Activated CD4-positive, alpha-beta T cell treated with anti-CD3 and anti-CD28 coated beads, Interleukin-2, amount 10 ng/mL, durations not matched to agents 24 days and 14 days (primary cell): Measurements from ENCODE around the gene SPANXA2. TPM values are rescaled to one million over a fixed set of nuclear protein-coding genes. Genes with fewer than 3 reads are reported as not detected.
"Not testable (repeated sequence)": the region's sequence is repeated elsewhere in the genome, so short reads cannot be mapped to it uniquely, and the experiment has no call there.

ENCODE experiments used
- DNase-seq: peaks from one replicate; pipeline ENCODE4 v3.0.0; 2022
- H3K27ac Mint-ChIP-seq: one replicate; pipeline ENCODE4 v1.8.0; 2022; ENCODE audit warnings: mild to moderate bottlenecking, mixed read lengths
- H3K27me3 Mint-ChIP-seq: one replicate; pipeline ENCODE4 v1.8.0; 2022; ENCODE audit warnings: mixed read lengths
- H3K36me3 Mint-ChIP-seq: one replicate; pipeline ENCODE4 v1.8.0; 2022; ENCODE audit warnings: low read depth, mild to moderate bottlenecking, mixed read lengths
- H3K4me1 Mint-ChIP-seq: one replicate; pipeline ENCODE4 v1.8.0; 2021; ENCODE audit warnings: mixed read lengths
- H3K4me3 Mint-ChIP-seq: one replicate; pipeline ENCODE4 v1.8.0; 2022; ENCODE audit warnings: mild to moderate bottlenecking, moderate library complexity, mixed read lengths
- H3K9me3 Mint-ChIP-seq: one replicate; pipeline ENCODE4 v1.8.0; 2021; ENCODE audit warnings: mixed read lengths
- intact Hi-C: fragments of 100-400 bp; cut with micrococcal nuclease; formaldehyde crosslinking; loops from one replicate; pipeline ENCODE4 v1.15.1; 2023
- total RNA-seq: library from RNA; stranded (reverse); gene quantifications from 2 replicates; pipeline ENCODE4 v1.2.3, GENCODE V29; 2022

The SPANXA2 gene
- not detected in 2 replicates for total RNA-seq

DNA sequence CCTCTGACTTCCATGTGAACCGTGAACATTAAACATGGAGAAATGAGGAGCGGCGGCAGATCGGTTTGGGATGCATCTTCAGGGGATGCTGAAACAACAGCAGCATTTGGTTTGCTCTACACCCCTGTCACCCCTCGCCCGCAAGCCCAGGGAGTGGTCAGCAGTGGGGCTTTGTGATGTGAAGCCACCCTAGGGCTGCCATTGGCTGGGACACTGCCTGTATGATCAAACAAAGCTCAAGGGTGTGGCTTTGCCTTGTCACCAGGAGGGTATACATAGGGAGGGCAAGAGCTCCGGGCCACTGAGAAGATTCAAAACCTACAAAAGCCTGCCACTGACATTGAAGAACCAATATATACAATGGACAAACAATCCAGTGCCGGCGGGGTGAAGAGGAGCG lies at the start of gene SPANXA2:
SPANXA2 (plus strand) TSS at position 301 of the 400 bp plus-strand sequence; CDS start at position 361, 60 bp downstream.
- intact Hi-C loops, H3K27me3 Mint-ChIP-seq, H3K4me3 Mint-ChIP-seq, H3K36me3 Mint-ChIP-seq, DNase-seq, H3K27ac Mint-ChIP-seq, H3K4me1 Mint-ChIP-seq, H3K9me3 Mint-ChIP-seq: not testable (repeated sequence)

DNA sequence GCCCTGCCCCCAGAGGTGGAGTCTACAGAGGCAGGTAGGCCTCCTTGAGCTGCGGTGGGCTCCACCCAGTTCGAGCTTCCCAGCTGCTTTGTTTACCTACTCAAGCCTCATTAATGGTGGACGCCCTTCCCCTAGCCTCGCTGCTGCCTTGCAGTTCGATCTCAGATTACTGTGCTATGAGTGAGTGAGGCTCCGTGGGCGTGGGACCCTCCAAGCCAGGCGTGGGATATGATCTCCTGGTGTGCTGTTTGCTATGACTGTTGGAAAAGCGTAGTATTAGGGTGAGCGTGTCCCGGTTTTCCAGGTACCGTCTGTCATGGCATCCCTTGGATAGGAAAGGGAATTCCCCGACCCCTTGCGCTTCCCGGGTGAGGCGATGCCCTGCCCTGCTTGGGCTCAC lies 47.0 kb upstream of the SPANXA2 start:
- not testable (repeated sequence) for H3K27ac Mint-ChIP-seq, H3K4me3 Mint-ChIP-seq, H3K9me3 Mint-ChIP-seq

DNA sequence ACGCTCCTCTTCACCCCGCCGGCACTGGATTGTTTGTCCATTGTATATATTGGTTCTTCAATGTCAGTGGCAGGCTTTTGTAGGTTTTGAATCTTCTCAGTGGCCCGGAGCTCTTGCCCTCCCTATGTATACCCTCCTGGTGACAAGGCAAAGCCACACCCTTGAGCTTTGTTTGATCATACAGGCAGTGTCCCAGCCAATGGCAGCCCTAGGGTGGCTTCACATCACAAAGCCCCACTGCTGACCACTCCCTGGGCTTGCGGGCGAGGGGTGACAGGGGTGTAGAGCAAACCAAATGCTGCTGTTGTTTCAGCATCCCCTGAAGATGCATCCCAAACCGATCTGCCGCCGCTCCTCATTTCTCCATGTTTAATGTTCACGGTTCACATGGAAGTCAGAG lies 4.9 kb upstream of the SPANXA2 start, which contains the start of gene SPANXA1:
SPANXA1 (minus strand) TSS at position 101 of the 400 bp plus-strand sequence; CDS start at position 41, 60 bp downstream.
- not testable (repeated sequence) for H3K4me3 Mint-ChIP-seq, H3K4me1 Mint-ChIP-seq

More for the DNA sequence above, 47.0 kb upstream of the SPANXA2 start:
- H3K36me3 Mint-ChIP-seq, H3K27me3 Mint-ChIP-seq, DNase-seq, H3K4me1 Mint-ChIP-seq, intact Hi-C loops: not testable (repeated sequence)

DNA sequence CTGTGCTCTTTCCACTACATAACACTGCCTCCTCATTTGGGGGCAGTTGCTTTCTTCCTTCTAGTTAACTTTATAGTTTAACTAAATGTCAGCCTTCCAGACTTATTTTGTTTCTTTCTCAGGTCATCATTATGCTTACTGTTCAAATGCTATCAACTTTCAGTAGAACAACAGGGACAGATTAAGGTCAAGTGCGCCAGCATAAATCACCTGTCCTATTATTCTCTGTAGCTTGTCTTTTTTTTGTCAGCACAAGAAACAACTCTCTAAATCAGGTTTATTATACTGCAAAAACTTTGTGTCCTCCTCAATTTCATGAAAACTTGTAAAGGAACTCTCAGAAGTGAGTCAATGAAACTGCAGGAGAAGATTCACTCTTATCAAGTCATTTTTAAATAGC lies 19.6 kb downstream of the SPANXA2 start:
- Mint-ChIP-seq H3K27ac (no peak overlapping the region), H3K27me3 (no peaks in the 10 kb centered on the region), H3K4me3 (no peak overlapping the region), H3K4me1 (no peaks in the 10 kb centered on the region), H3K36me3 (no peaks in the 10 kb centered on the region), H3K9me3 (peaks cover 5% of the 10 kb centered on the region)
- no peak for DNase-seq
- intact Hi-C loops: no loop called here

More for the DNA sequence above, 4.9 kb upstream of the SPANXA2 start, which contains the start of gene SPANXA1:
- H3K36me3 Mint-ChIP-seq, H3K27me3 Mint-ChIP-seq, intact Hi-C loops, H3K9me3 Mint-ChIP-seq, H3K27ac Mint-ChIP-seq, DNase-seq: not testable (repeated sequence)

DNA sequence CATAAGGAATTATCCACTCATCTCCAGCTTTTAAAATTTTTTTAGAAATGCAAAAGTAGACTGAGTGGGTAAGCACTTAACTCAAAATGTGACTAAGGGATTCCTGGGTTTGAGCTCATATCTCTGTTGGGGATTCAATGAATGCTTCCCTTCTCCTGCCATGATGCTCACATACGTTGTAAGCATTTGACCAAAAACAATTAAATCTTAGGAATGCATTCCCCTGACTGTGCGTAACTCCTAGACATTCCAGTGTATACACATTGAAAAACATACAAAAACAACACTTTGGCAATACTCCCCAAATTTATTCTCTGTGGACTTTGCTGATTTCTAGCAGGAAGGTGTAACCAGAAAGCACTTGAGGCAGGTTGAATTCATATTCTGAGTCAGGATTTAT lies 29.8 kb downstream of the SPANXA2 start:
- no peak for DNase-seq

DNA sequence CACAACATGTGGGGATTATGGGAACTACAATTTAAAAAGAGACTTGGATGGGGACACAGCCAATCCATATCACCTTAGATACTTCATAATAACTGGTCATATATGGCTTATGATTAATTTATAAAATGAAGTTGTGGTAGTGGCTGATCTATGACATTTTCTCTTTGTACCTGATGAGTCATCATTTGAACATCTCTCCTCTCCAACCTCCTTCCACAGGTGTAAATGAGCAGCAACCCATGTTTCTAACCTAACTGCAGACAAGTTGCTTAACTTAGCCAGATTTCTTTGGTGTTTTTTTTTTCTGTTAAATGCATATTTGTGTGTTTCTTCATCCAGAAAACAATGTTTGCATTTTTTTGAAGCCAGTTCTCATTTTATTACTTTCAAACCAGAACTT lies 42.6 kb downstream of the SPANXA2 start:
- H3K4me1 Mint-ChIP-seq: no peaks in the 10 kb centered on the region
- H3K9me3 Mint-ChIP-seq: no peaks in the 10 kb centered on the region
- intact Hi-C loops: no loop called here
- no peak overlapping the region for H3K4me3 Mint-ChIP-seq
- H3K27ac Mint-ChIP-seq: no peak overlapping the region
- H3K27me3 Mint-ChIP-seq: no peaks in the 10 kb centered on the region
- no peak for DNase-seq
- H3K36me3 Mint-ChIP-seq: no peaks in the 10 kb centered on the region

More for the DNA sequence above, 29.8 kb downstream of the SPANXA2 start:
- H3K4me1 Mint-ChIP-seq: no peaks in the 10 kb centered on the region
- no peak overlapping the region for H3K4me3 Mint-ChIP-seq
- no peaks in the 10 kb centered on the region for H3K27me3 Mint-ChIP-seq
- no peak overlapping the region for H3K27ac Mint-ChIP-seq
- H3K9me3 Mint-ChIP-seq: peaks cover 5% of the 10 kb centered on the region
- intact Hi-C loops: no loop called here
- H3K36me3 Mint-ChIP-seq: no peaks in the 10 kb centered on the region

DNA sequence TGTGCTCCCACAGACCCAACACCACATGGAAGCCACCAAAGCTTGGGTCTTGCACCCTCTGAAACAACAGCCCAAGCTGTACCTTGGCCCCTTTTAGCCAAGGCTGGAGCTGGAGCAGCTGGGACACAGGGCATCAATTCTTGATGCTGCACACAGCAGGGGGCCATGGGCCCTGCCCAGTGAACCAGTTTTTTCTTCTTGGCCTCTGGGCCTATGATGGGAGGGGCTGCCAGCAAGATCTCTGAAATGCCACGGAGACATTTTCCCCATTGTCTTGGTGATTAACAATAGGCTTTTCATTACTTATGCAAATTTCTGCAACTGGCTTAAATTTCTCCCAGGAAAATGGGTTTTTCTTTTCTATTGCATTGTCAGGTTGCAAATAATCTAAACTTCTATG lies 49.0 kb downstream of the SPANXA2 start:
- no peaks in the 10 kb centered on the region for H3K36me3 Mint-ChIP-seq
- no peaks in the 10 kb centered on the region for H3K27me3 Mint-ChIP-seq
- no peaks in the 10 kb centered on the region for H3K4me1 Mint-ChIP-seq
- H3K27ac Mint-ChIP-seq: no peak overlapping the region
- no peak for DNase-seq
- no peak overlapping the region for H3K4me3 Mint-ChIP-seq
- no peaks in the 10 kb centered on the region for H3K9me3 Mint-ChIP-seq
- intact Hi-C loops: no loop called here

Other genes starting within 250 kb of the SPANXA2 start
- gene SPANXA1, start 5.0 kb upstream of the SPANXA2 start, total RNA-seq: not detected in 2 replicates
- not detected in 2 replicates for gene SPANXD, start 109.0 kb downstream of the SPANXA2 start, total RNA-seq
- gene MAGEC3, start 248.6 kb downstream of the SPANXA2 start, total RNA-seq: not detected in 2 replicates